Esophagus muscularis mucosa (tissue), 3 donors: ENCODE measurements around the gene VRK2.
"Not testable (repeated sequence)": the region's sequence is repeated elsewhere in the genome, so short reads cannot be mapped to it uniquely, and the experiment has no call there.

Experiments
- POLR2A ChIP-seq: fragments of 450-650 bp; IDR thresholded peaks from one replicate; pipeline ENCODE4 v1.6.1; 2017; ENCODE audit warnings: antibody characterized with exemption, moderate library complexity, mild to moderate bottlenecking, low read depth
- POLR2AphosphoS5 ChIP-seq, 2 donors: sonication (generic); formaldehyde crosslinking; IDR thresholded peaks; one replicate each; pipeline ENCODE4 v1.6.1; 2017; ENCODE audit warnings: antibody characterized with exemption in 2 of 2
- TF ChIP-seq, protein P1 (sequence below), 3 experiments: fragments of 200-600 bp in 2 of 3; fragments of 450-650 bp in 1 of 3; sonication (generic) in 2 of 3; IDR thresholded peaks; one replicate each; pipeline ENCODE4 v1.5.1; 2017 to 2019; ENCODE audit warnings: antibody characterized with exemption in 3 of 3, mild to moderate bottlenecking in 2 of 3, moderate library complexity in 1 of 3

- TF ChIP-seq POLR2A; POLR2AphosphoS5 (IDR thresholded peaks at IDR 0.05): not testable (repeated sequence)
- TF ChIP-seq, protein P1, sequence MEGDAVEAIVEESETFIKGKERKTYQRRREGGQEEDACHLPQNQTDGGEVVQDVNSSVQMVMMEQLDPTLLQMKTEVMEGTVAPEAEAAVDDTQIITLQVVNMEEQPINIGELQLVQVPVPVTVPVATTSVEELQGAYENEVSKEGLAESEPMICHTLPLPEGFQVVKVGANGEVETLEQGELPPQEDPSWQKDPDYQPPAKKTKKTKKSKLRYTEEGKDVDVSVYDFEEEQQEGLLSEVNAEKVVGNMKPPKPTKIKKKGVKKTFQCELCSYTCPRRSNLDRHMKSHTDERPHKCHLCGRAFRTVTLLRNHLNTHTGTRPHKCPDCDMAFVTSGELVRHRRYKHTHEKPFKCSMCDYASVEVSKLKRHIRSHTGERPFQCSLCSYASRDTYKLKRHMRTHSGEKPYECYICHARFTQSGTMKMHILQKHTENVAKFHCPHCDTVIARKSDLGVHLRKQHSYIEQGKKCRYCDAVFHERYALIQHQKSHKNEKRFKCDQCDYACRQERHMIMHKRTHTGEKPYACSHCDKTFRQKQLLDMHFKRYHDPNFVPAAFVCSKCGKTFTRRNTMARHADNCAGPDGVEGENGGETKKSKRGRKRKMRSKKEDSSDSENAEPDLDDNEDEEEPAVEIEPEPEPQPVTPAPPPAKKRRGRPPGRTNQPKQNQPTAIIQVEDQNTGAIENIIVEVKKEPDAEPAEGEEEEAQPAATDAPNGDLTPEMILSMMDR (IDR thresholded peaks at IDR 0.05) = not testable (repeated sequence)
These were observed 99.2 kb downstream of the VRK2 start for GRCh38 chr2:58145769-58146168.
